ENCODE data around the gene MMRN1.

MMRN1 gene

DNA sequence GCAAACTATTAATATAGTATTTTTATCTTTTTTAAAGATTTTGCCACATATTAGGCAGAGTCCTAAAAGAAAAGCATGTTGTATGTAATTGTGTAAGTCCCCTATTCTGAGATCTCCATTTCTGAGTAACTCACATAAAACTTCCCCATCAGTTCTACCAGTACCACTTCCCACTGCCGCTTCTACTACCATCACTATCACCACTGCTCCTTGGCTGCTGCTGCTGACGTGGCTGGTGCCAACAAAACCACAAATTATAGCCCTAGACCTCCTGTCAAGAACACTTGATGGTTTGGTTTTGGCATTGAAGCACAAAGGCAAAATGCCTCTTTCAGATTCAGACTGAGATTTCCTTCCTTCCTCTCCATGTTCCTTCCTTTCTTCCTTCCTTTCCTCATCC is 106.4 kb downstream of the MMRN1 start:
- DNase-seq: no peak

- no peak for DNase-seq
Observed at GRCh38 chr4:90002441-90003062, 107.9 kb downstream of the MMRN1 start.
